ENCODE measurements around the gene INCENP. TPM values are rescaled to one million over a fixed set of nuclear protein-coding genes. Genes with fewer than 3 reads are reported as not detected.
A peak's percentile ranks its signal among the peaks of the same experiment; 100 is the strongest.
"Not testable (repeated sequence)": the region's sequence is repeated elsewhere in the genome, so short reads cannot be mapped to it uniquely, and the experiment has no call there.

INCENP gene
- total RNA-seq, 1 donor from 2014 or later, result 11.1 TPM

- peak; percentile 57 for DNase-seq
Observed at GRCh38 chr11:62171261-62171723, 47.5 kb downstream of the INCENP start.

GRCh38 chr11:62172294-62172693 is 48.5 kb downstream of the INCENP start:
- no peak for DNase-seq

DNA sequence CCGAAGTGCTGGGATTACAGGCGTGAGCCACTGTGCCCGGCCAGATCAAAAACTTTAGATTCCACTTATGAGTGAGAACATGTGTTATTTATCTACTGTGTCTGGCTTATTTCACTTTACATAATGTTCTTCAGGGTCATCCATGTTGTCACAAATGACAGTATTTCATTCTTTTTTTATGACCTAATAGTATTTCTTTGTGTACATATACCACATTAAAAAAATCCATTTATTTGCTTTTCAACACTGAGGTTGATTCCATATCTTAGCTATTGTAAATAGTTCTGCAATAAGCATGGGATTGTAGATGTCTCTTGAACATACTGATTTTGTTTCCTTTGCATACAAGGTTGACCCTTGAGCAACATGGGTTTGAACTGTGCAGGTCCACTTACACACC is 53.0 kb downstream of the INCENP start:
- no peak for DNase-seq

- no peak for DNase-seq
Observed at GRCh38 chr11:62179995-62180394, 56.2 kb downstream of the INCENP start.

- no peak for DNase-seq
Observed at GRCh38 chr11:62181097-62181496, 57.3 kb downstream of the INCENP start.

- DNase-seq, result no peak
Observed at GRCh38 chr11:62182147-62182891, 58.5 kb downstream of the INCENP start.

GRCh38 chr11:62186195-62186594 is 62.4 kb downstream of the INCENP start:
- DNase-seq, result no peak

DNA sequence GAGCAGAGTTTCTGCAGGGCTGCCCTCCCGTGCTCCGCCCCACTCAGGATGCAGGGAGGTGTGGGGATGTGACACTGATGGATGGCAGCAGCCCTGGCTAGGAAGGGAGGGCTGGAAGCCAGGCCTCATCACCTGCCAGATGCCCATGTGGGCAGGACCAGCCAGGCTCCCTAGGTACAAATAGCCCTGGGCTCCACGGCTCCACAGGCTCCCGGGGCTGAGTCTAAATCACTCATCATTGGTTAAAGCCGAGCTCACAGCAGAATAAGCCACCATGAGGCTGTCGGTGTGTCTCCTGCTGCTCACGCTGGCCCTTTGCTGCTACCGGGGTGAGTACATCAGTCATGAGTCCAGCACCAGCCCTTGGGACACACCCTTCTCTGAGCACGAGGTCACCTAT is 66.2 kb downstream of the INCENP start, which contains the start of gene SCGB1D1:
Gene SCGB1D1 (plus strand): TSS at position 206 of the 400 bp plus-strand sequence. CDS start 69 bp downstream, at position 275.
- DNase-seq, result no peak

DNA sequence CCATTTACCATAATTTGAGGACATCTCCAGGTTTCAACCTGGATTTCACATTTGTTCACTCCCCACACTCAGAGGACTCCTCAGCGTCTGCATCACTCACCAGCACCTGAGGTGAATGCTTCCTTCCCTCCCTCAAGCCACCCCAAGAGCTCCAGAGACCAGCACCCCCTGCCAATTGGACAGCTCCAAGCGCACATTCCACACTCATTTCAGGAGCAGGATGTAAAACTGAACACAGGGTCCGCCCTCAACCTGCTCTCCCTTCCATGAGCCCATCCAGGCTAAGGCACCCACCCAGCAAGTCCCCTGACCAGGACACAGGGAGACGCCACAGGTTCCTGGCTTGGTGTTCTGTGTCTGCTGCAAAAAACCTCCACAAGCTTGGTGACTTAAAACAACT is 70.1 kb downstream of the INCENP start:
- DNase-seq, result no peak

DNA sequence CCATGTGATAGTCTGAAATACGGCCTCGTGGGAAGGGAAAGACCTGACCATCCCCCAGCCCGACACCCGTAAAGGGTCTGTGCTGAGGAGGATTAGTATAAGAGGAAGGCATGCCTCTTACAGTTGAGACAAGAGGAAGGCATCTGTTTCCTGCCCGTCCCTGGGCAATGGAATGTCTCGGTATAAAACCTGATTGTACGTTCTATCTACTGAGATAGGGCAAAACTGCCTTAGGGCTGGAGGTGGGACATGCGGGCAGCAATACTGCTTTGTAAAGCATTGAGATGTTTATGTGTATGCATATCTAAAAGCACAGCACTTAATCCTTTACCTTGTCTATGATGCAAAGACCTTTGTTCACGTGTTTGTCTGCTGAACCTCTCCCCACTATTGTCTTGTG is 71.2 kb downstream of the INCENP start:
- DNase-seq, result not testable (repeated sequence)

DNA sequence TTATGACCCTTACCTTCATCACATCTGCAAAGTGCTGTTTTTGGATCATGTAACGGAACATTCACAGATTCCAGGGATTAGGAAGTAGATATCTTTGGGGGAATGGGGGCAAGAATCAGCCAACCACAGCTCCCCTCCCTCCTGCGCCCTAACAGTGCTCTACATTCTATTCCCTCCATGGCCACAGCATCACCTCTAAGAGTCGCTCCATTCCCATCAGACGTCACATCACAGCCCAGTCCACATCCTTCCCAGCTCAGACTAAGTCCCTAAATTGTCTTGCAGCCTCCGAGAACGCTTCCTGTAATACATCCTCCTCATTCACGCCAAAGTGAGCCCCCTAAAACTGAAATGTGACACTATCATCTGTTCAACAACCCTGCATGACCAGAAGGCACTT is 72.1 kb downstream of the INCENP start:
- no peak for DNase-seq

DNA sequence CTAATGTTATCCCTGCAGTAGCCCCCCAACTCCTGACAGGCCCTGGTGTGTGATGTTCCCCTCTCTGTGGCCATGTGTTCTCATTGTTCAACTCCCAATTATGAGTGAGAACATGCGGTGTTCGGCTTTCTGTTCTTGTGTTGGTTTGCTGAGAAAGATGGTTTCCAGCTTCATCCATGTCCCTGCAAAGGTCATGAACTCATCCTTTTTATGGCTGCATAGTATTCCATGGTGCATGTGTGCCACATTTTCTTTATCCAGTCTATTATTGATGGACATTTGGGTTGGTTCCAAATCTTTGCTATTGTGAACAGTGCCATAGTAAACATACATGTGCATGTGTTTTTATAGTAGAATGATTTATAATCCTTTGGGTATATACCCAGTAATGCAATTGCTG is 73.6 kb downstream of the INCENP start:
- DNase-seq, result not testable (repeated sequence)

- DNase-seq, result no peak
Observed at GRCh38 chr11:62201376-62201775, 77.6 kb downstream of the INCENP start.

Other genes with a start within 250 kb of the INCENP start
- gene FADS3, start 232.5 kb upstream of the INCENP start, total RNA-seq, result 24.8 TPM
- gene RAB3IL1, start 206.4 kb upstream of the INCENP start, total RNA-seq, result 11.1 TPM
- 2.1 TPM for gene BEST1, start 173.7 kb upstream of the INCENP start, total RNA-seq
- gene FTH1, start 156.4 kb upstream of the INCENP start, total RNA-seq, result 666 TPM
- not detected for gene SCGB1D1, start 66.2 kb downstream of the INCENP start, total RNA-seq
- not detected for gene SCGB2A1, start 84.7 kb downstream of the INCENP start, total RNA-seq
- gene SCGB1D2, start 118.2 kb downstream of the INCENP start, total RNA-seq, result not detected
- gene SCGB2A2, start 146.1 kb downstream of the INCENP start, total RNA-seq, result 1.2 TPM
- not detected for gene SCGB1D4, start 175.1 kb downstream of the INCENP start, total RNA-seq
- gene ASRGL1, start 213.4 kb downstream of the INCENP start, total RNA-seq, result 1.5 TPM